ENCODE measurements around the gene ITIH2.

- TF ChIP-seq EZH2phosphoT487 (IDR thresholded peaks at IDR 0.05; ENCODE audit: low read length) (no peak), CTCF (IDR thresholded peaks at IDR 0.05; ENCODE audit: low read length) (no peak), EZH2 (optimal IDR thresholded peaks at IDR 0.05; ENCODE audit: low read depth, low read length) (no peak)
Measured at GRCh38 chr10:7707102-7707501, 4.0 kb downstream of the ITIH2 start.
